ENCODE data around the gene PPP2CA. TPM values are rescaled to one million over a fixed set of nuclear protein-coding genes. Genes with fewer than 3 reads are reported as not detected.

PPP2CA gene
- total and polyA plus RNA-seq, 9 of the 15 experiments (the other 6 are each of a cell fraction or from before 2014, with no cell fraction given): 23.0 to 257 (median 109) TPM

DNA sequence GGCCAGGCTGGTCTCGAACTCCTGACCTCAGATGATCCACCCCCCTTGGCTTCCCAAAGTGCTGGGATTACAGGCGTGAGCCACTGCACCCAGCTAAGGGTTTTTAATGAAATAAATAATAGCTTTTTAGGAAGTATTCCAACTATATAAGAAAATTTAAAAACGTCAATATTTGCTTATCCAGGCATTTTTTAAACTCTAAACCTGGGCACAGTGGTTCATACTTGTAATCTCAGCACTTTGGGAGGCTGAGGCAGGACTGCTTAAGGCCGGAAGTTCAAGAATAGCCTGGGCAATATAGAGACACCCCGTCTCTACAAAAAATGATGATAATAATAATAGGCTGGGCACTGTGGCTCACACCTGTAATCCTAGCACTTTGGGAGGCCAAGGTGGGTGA, 63.3 kb downstream of the PPP2CA start:
- Histone ChIP-seq H3K4me2 (ENCODE audit: insufficient read depth, low read length) (no peak overlapping the region), H3K4me1 (replicated peaks in 1 of 2; ENCODE audit: control insufficient read depth in 2 of 2, insufficient read depth in 2 of 2, low read length in 2 of 2) (no peaks in the 10 kb centered on the region), H3K9me1 (ENCODE audit: control insufficient read depth, insufficient read depth, low read length) (no peaks in the 10 kb centered on the region), H3K36me3 (ENCODE audit: control insufficient read depth, insufficient read depth, low read length) (peaks cover 89% of the 10 kb centered on the region), H3K9me3 (replicated peaks; ENCODE audit: control insufficient read depth, insufficient read depth, low read depth, low read length) (no peaks in the 10 kb centered on the region), H3K4me3 (no peak overlapping the region), H4K20me1 (replicated peaks; ENCODE audit: control insufficient read depth, insufficient read depth, low read length) (no peaks in the 10 kb centered on the region), H2AFZ (ENCODE audit: low read depth, low read length) (no peak overlapping the region), H3K27ac (ENCODE audit: extremely low read depth, low read depth, low read length) (no peak overlapping the region), H3K9ac (ENCODE audit: insufficient read depth in 1 of 2, low read depth in 2 of 2, low read length in 2 of 2) (no peak overlapping the region), H3K79me2 (ENCODE audit: control insufficient read depth, insufficient read depth, low read length) (peaks cover 36% of the 10 kb centered on the region), H3K27me3 (ENCODE audit: control insufficient read depth in 2 of 2, insufficient read depth in 2 of 2, low read length in 2 of 2) (no peaks in the 10 kb centered on the region)
- CTCF ChIA-PET (ENCODE audit: low intra/inter-chr PET ratio): no interaction called here
- ATAC-seq: no peak
- intact Hi-C loops (cut with micrococcal nuclease) (no loop called here), in situ Hi-C loops (cut with MboI) (no loop called here)
- no TSS peak for BruUV-seq (replicated peaks)
- no peak for FAIRE-seq
- POLR2A ChIA-PET: interaction anchor here (0.6 to 4.4 kb wide), 4 partner anchors 9 to 433 kb away, joined by 3 to 22 read pairs (median 8); partner anchors contain the start of gene SKP1
- TF ChIP-seq, protein P1, sequence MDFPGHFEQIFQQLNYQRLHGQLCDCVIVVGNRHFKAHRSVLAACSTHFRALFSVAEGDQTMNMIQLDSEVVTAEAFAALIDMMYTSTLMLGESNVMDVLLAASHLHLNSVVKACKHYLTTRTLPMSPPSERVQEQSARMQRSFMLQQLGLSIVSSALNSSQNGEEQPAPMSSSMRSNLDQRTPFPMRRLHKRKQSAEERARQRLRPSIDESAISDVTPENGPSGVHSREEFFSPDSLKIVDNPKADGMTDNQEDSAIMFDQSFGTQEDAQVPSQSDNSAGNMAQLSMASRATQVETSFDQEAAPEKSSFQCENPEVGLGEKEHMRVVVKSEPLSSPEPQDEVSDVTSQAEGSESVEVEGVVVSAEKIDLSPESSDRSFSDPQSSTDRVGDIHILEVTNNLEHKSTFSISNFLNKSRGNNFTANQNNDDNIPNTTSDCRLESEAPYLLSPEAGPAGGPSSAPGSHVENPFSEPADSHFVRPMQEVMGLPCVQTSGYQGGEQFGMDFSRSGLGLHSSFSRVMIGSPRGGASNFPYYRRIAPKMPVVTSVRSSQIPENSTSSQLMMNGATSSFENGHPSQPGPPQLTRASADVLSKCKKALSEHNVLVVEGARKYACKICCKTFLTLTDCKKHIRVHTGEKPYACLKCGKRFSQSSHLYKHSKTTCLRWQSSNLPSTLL (IDR thresholded peaks at IDR 0.05): no peak
- TF ChIP-seq RBM39 (optimal IDR thresholded peaks at IDR 0.05; ENCODE audit: low read depth, low read length) (no peak), RBM25 (IDR thresholded peaks at IDR 0.05; ENCODE audit: low read depth, low read length, severe bottlenecking) (no peak), FOXJ2 (tag; IDR thresholded peaks at IDR 0.05) (no peak), MAFF (IDR thresholded peaks at IDR 0.05; ENCODE audit: low read length) (0 out of 2 replicates have a peak, but pooled peaks have one; percentile 5)
- TF ChIP-seq, protein P2, sequence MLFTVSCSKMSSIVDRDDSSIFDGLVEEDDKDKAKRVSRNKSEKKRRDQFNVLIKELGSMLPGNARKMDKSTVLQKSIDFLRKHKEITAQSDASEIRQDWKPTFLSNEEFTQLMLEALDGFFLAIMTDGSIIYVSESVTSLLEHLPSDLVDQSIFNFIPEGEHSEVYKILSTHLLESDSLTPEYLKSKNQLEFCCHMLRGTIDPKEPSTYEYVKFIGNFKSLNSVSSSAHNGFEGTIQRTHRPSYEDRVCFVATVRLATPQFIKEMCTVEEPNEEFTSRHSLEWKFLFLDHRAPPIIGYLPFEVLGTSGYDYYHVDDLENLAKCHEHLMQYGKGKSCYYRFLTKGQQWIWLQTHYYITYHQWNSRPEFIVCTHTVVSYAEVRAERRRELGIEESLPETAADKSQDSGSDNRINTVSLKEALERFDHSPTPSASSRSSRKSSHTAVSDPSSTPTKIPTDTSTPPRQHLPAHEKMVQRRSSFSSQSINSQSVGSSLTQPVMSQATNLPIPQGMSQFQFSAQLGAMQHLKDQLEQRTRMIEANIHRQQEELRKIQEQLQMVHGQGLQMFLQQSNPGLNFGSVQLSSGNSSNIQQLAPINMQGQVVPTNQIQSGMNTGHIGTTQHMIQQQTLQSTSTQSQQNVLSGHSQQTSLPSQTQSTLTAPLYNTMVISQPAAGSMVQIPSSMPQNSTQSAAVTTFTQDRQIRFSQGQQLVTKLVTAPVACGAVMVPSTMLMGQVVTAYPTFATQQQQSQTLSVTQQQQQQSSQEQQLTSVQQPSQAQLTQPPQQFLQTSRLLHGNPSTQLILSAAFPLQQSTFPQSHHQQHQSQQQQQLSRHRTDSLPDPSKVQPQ (CRISPR knock-in tag; IDR thresholded peaks at IDR 0.05; ENCODE audit: borderline replicate concordance): no peak
- TF ChIP-seq, protein P3, sequence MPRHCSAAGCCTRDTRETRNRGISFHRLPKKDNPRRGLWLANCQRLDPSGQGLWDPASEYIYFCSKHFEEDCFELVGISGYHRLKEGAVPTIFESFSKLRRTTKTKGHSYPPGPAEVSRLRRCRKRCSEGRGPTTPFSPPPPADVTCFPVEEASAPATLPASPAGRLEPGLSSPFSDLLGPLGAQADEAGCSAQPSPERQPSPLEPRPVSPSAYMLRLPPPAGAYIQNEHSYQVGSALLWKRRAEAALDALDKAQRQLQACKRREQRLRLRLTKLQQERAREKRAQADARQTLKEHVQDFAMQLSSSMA (CRISPR knock-in tag; IDR thresholded peaks at IDR 0.05): no peak
- TF ChIP-seq, protein P4, sequence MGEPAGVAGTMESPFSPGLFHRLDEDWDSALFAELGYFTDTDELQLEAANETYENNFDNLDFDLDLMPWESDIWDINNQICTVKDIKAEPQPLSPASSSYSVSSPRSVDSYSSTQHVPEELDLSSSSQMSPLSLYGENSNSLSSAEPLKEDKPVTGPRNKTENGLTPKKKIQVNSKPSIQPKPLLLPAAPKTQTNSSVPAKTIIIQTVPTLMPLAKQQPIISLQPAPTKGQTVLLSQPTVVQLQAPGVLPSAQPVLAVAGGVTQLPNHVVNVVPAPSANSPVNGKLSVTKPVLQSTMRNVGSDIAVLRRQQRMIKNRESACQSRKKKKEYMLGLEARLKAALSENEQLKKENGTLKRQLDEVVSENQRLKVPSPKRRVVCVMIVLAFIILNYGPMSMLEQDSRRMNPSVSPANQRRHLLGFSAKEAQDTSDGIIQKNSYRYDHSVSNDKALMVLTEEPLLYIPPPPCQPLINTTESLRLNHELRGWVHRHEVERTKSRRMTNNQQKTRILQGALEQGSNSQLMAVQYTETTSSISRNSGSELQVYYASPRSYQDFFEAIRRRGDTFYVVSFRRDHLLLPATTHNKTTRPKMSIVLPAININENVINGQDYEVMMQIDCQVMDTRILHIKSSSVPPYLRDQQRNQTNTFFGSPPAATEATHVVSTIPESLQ (CRISPR knock-in tag; IDR thresholded peaks at IDR 0.05): no peak
- no peak for DNase-seq (ENCODE audit: extremely low read depth in 1 of 4, low spot score in 3 of 4)
- WGBS (ENCODE audit: insufficient coverage, low coverage, missing lambda C conversion rate): 94% methylated on average over 5 of the region's 5 CpGs

Measured in K562 (cell line).